Effector CD8-positive, alpha-beta T cell (primary cell): ENCODE results near the gene PLCG1.
"Not testable (repeated sequence)": the region's sequence is repeated elsewhere in the genome, so short reads cannot be mapped to it uniquely, and the experiment has no call there.

Source experiments
- DNase-seq: peaks from one replicate; lab custom pipeline; 2025; lab: John Stamatoyannopoulos, UW
- total RNA-seq, 4 experiments: gene quantifications; one replicate each; lab custom pipeline; 2026; lab: John Stamatoyannopoulos, UW

The PLCG1 gene
- total RNA-seq, result 184 to 448 (median 360) reads per million in 4 experiments

GRCh38 chr20:41136680-41137613 lies at the start of gene PLCG1:
Gene PLCG1, plus strand, starts transcription at chr20:41137543. Its CDS starts 99 bp downstream, at chr20:41137642.
- peak; percentile 77 for DNase-seq

GRCh38 chr20:41087777-41088176 lies 49.6 kb upstream of the PLCG1 start:
- no peak for DNase-seq

- no peak for DNase-seq
Observed at GRCh38 chr20:41089555-41089954, 47.8 kb upstream of the PLCG1 start.

GRCh38 chr20:41091927-41092326 lies 45.4 kb upstream of the PLCG1 start:
- no peak for DNase-seq

GRCh38 chr20:41094353-41095055 lies 42.8 kb upstream of the PLCG1 start:
- DNase-seq, result no peak

- peak; percentile 34 for DNase-seq
Observed at GRCh38 chr20:41095110-41095969, 42.0 kb upstream of the PLCG1 start.

- DNase-seq, result no peak
Observed at GRCh38 chr20:41098703-41099250, 38.6 kb upstream of the PLCG1 start.

- DNase-seq, result no peak
Observed at GRCh38 chr20:41100001-41100480, 37.3 kb upstream of the PLCG1 start.

GRCh38 chr20:41101660-41102059 lies 35.7 kb upstream of the PLCG1 start:
- no peak for DNase-seq

GRCh38 chr20:41108531-41108930 lies 28.8 kb upstream of the PLCG1 start:
- DNase-seq, result no peak

- no peak for DNase-seq
Observed at GRCh38 chr20:41110012-41110411, 27.3 kb upstream of the PLCG1 start.

- DNase-seq, result no peak
Observed at GRCh38 chr20:41110930-41111577, 26.3 kb upstream of the PLCG1 start.

GRCh38 chr20:41111578-41111951 lies 25.8 kb upstream of the PLCG1 start:
- no peak for DNase-seq

- DNase-seq, result no peak
Observed at GRCh38 chr20:41116282-41116956, 20.9 kb upstream of the PLCG1 start.

GRCh38 chr20:41118159-41118558 lies 19.2 kb upstream of the PLCG1 start:
- DNase-seq, result not testable (repeated sequence)

GRCh38 chr20:41118632-41119031 lies 18.7 kb upstream of the PLCG1 start:
- DNase-seq, result no peak

- no peak for DNase-seq
Observed at GRCh38 chr20:41119614-41120561, 17.5 kb upstream of the PLCG1 start.

GRCh38 chr20:41121399-41121798 lies 15.9 kb upstream of the PLCG1 start:
- no peak for DNase-seq

- no peak for DNase-seq
Observed at GRCh38 chr20:41123631-41124030, 13.7 kb upstream of the PLCG1 start.
